HG02970 (cell line): Measurements from ENCODE around the gene RAB3D.
A peak's percentile ranks its signal among the peaks of the same experiment; 100 is the strongest.
"Not testable (repeated sequence)": the region's sequence is repeated elsewhere in the genome, so short reads cannot be mapped to it uniquely, and the experiment has no call there.

Source experiments
- ATAC-seq: cut with Tn5 transposase; IDR thresholded peaks from one replicate; pipeline ENCODE4 v1.9.1; 2021; ENCODE audit warnings: mild to moderate bottlenecking, moderate library complexity, moderate number of reproducible peaks; ENCODE audit not compliant: unreplicated experiment, low FRiP score

Gene RAB3D

GRCh38 chr19:11367528-11367927 is 28.1 kb upstream of the RAB3D start:
- ATAC-seq: no peak

- no peak for ATAC-seq
These were observed 26.2 kb upstream of the RAB3D start for GRCh38 chr19:11365557-11366117.

- no peak for ATAC-seq
These were observed 25.5 kb upstream of the RAB3D start for GRCh38 chr19:11364935-11365334.

GRCh38 chr19:11364296-11364904 is 24.9 kb upstream of the RAB3D start:
- no peak for ATAC-seq

- ATAC-seq: no peak
These were observed 24.4 kb upstream of the RAB3D start for GRCh38 chr19:11363881-11364280.

GRCh38 chr19:11361771-11362731 is 22.6 kb upstream of the RAB3D start:
- no peak for ATAC-seq

- no peak for ATAC-seq
These were observed 21.7 kb upstream of the RAB3D start for GRCh38 chr19:11361037-11361770.

- ATAC-seq: no peak
These were observed 20.0 kb upstream of the RAB3D start for GRCh38 chr19:11359421-11359820.

GRCh38 chr19:11356676-11357550 is 17.5 kb upstream of the RAB3D start:
- no peak for ATAC-seq

- no peak for ATAC-seq
These were observed 16.6 kb upstream of the RAB3D start for GRCh38 chr19:11356074-11356397.

GRCh38 chr19:11355160-11356073 is 16.0 kb upstream of the RAB3D start, which contains the start of gene PLPPR2:
TSS of gene PLPPR2 (plus strand) at chr19:11355432. CDS start at chr19:11357674, 2,242 bp downstream.
- ATAC-seq: no peak

- ATAC-seq: not testable (repeated sequence)
These were observed 14.6 kb upstream of the RAB3D start for GRCh38 chr19:11354102-11354501.

GRCh38 chr19:11349171-11349570 is 9.7 kb upstream of the RAB3D start:
- no peak for ATAC-seq

GRCh38 chr19:11347546-11348039 is 8.1 kb upstream of the RAB3D start:
- ATAC-seq: no peak

- peak; percentile 93 for ATAC-seq
These were observed 6.9 kb upstream of the RAB3D start, which contains the start of the genes CCDC159 and TMEM205 for GRCh38 chr19:11346104-11346940. TSS of gene CCDC159 (plus strand) at chr19:11346519. CDS start at chr19:11346607, 88 bp downstream. TSS of gene TMEM205 (minus strand) at chr19:11346268. CDS start at chr19:11345619, 649 bp downstream.

GRCh38 chr19:11345122-11345803 is 5.8 kb upstream of the RAB3D start:
- ATAC-seq: no peak

- no peak for ATAC-seq
These were observed 3.0 kb upstream of the RAB3D start for GRCh38 chr19:11342429-11342828.
